ENCODE results near the gene CNOT8.

The CNOT8 gene

GRCh38 chr5:154836225-154836624 lies 22.2 kb upstream of the CNOT8 start:
- no peak for DNase-seq

GRCh38 chr5:154837009-154837901 lies 21.2 kb upstream of the CNOT8 start:
- no peak for DNase-seq

DNA sequence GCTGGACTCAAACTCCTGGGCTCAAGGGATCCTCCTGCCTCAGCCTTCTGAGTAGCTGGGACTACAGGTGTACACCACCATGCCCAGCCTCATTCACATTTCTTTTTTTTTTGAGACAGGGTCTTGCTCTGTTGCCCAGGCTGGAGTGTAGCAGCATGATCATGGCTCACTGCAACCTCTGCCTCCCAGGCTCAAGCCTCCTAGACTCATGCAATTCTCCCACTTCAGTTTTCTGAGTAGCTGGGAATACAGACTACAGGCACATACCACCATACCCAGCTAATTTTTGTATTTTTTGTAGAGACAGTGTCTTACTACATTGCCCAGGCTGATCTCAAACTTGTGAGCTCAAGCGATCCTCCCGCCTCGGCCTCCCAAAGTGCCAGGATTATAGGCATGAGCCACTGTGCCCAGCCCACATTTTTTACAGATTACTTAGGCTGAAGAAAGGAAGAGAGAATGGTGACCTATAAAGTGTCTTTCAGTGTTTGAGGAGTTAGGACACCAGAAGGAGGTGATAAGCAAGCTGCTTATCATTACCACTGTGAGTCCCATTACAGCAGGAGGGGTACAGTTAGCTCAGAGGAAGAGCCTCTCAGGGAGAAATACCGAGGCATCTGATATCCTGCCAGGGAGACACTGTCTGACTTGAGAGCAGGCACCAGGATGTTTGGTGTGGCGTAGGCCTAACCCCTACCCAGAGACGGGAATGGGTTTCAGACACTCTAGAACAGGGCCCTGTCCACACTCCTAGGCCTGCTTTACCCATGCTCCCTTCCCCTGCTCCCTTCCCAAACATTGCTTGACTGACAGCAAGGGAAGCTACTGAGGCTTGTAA lies 17.8 kb upstream of the CNOT8 start:
- no peak for DNase-seq

DNA sequence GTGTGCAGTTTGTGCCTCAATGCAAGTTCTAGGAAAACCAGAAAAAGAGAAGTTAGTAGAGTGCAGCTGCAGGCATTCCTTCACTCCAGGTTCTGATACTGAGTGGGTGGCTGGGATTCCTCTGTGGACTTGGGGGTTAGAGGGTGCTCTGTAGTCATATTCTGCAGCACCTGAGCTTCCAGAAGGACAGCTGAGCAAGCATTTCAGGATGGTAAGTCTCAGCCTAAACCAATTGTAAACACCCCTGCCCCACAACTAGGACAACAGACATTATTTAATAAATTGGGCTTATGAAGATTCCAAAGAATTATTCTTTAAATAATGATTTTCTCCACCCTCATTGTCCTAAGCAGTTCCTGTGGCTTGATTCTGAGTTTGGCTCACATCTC lies 17.2 kb upstream of the CNOT8 start:
- no peak for DNase-seq

GRCh38 chr5:154842689-154843530 lies 15.5 kb upstream of the CNOT8 start:
- no peak for DNase-seq

DNA sequence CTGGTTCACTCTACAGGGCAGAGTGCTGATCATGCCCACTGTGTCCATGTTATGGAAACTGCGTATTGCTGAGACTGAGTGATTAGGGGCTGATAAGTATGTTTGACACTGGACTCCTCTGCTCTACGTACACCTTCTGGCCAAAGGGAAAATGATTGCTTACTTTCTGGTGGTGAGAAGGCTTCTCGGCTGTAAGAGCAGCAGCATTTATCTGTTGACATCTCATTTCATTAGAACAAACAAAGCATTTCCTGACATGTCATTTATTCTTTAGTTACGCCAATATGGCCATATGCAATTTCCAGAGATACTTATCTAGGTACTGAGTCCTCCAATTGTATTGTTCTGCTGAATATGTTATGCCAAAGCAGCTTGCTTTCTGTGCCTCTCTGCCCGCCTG lies 13.6 kb upstream of the CNOT8 start:
- no peak for DNase-seq

- DNase-seq, result no peak
Observed at GRCh38 chr5:154849264-154849785, 9.1 kb upstream of the CNOT8 start.

- peak in 4 of 14 donors; percentile 4 to 35 (median 10) for DNase-seq
Observed at GRCh38 chr5:154849791-154850201, 8.6 kb upstream of the CNOT8 start.

DNA sequence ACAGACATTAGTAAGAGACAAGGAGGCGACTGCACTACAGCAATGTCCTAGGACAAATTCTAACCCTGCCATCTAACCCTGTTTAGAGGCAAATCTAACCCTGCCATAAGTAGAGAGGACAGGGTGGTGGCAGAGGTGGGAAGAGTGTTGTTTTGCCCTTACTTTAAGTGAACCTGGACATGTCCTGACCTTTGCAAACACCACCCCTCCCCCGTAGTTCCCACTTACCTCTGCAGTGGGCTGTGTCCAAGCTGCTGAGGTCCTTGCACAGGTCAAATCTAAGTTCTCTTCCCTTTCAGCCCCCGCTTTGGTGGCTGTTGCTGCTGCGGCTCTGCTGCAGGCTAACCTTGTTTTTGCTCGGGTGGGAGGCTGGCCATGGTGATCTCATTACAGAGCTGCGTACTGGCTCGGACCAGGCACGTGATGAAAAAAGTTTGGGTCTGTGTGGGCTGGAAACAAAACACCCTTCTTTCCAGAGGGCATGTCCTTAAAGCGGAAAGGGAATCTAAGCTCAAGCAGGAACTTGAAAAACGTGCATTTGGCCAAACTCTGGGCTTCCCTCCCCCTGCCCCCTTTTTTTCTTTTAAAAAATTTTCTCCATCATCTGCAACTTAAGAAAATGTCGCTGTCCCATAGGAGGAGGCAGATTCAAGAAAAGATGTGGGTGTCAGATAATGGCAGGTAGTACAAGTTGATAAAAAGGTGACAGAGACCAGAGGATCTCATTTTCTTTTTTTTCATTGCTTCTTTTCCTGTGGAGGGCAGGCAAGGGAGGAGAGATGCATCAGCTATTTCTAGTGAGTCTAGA lies 8.0 kb upstream of the CNOT8 start, which contains the start of gene FAXDC2:
Gene FAXDC2 (minus strand): TSS at position 349 of the 808 bp plus-strand sequence. CDS start 12,425 bp downstream, outside the sequence.
- peak in 12 of 14 donors; percentile 15 to 82 (median 74) for DNase-seq

- DNase-seq, result no peak
Observed at GRCh38 chr5:154851351-154851750, 7.1 kb upstream of the CNOT8 start.

DNA sequence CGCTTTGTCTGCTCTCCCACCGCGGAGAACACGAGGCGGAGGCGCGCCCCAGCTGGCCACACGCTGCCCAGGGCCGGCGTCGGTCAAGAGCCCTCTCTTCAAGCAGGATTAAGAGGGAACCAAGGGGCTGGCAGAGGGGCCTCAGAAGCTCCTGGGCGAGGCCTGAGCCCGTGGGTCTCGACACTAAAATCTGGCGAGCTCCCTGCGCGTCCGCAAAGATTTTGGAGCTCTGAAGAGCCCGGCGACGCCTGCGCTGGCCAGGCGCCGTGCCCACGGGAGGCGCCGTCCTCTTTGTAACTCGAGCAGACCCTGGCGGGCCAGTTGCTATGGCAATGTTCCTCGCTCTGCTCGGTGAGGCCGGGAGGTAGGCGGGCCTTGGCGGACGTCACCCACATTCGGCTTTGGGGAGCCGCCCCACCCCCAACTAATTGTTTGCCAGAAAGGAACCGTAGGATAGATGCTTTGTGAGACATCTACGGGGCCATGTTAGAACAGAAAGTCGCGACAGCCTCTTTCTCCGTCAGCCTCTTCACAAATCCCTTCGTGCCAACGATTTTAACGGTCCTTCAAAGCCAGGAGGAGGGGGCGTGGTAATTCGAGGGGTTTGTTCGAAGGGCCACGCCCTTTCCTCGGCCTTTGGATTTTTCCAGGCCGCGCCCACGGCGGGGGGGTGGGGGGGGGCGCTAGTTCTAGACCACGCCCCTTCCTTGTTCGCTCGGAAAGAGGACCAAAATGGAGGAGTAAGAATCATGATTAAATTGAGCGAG lies 714 bp upstream of the CNOT8 start:
- DNase-seq, result peak; percentile 84 to 99 (median 96)

DNA sequence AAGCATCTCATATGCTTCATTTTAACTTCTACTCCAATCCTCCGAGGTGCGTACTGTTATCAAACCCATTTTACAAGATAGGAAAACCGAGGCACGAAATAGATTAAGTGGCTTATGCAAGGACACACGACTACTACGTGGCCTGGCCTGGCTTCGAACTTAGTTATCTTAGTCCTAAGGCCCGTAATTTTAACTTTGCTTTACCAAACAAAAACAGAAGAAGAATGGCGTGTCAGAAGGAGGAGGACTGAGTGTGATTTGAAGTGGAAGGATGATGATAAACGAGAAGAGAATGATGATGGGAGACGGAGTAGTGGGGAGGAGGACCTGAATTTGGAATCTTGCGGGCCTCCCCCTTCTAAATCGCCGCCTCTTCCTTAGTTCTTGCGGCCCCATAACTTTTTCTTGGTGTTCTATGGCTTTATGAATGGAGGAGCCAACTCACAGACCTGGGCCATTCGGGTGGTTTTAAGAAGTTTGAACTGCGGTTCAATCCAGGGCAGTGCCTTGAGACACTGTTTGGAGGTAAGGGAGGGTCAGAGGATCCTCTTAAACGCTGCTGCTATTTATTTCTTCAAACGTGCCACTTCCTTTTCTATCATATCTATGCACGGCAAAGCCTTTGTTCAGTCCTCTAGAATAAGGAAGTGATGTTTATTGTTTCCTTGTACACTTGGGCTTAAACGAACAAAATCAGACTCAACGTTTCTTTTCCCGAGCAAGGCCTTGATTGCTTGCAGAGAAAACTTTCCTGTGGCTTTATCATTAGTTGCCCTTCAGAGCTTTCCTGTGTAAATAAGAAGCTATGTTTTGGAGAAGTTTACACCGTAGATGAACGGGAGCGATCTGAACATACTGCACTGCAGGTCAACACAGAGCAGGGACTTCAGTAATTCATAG lies 795 bp downstream of the CNOT8 start:
- peak in 4 of 14 donors; percentile 15 to 33 (median 26) for DNase-seq

DNA sequence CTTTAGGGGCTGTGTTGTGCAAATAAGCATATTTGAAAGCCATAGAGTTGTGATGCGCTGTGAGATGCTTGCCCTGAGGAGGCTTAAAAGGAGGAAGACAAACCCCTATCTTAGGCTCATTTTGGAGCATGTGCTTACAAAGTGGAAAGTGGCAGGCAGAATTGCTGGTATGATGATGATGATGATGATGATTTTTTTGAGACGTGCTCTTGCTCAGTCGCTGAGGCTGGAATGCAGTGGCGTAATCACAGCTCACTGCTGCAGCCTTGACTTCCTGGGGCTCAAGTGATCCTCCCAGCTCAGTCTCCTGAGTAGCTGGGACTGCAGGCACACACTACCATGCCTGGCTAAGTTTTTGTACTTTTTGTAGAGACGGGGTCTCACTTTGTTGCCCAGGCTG lies 1.7 kb downstream of the CNOT8 start:
- no peak for DNase-seq

GRCh38 chr5:154860765-154861164 lies 2.3 kb downstream of the CNOT8 start:
- DNase-seq, result no peak

DNA sequence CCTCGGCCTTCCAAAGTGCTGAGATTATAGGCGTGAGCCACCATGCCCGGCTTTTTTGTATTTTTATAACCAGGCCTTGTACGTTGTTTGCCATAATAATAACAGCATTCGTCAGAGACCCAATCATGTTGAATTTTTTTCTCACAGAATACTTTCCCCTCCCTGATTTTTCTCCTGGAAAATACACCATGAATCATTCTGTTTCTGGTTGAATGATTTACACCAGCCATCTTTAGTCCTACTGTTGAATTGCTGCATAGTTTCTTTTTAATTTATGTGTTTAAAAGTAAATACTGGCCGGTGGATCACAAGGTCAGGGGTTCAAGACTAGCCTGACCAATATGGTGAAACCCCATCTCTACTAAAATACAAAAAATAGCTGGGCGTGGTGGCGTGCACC lies 3.5 kb downstream of the CNOT8 start:
- DNase-seq, result no peak

- DNase-seq, result no peak
Observed at GRCh38 chr5:154862766-154863165, 4.3 kb downstream of the CNOT8 start.

- DNase-seq, result no peak
Observed at GRCh38 chr5:154863291-154864080, 5.1 kb downstream of the CNOT8 start.

DNA sequence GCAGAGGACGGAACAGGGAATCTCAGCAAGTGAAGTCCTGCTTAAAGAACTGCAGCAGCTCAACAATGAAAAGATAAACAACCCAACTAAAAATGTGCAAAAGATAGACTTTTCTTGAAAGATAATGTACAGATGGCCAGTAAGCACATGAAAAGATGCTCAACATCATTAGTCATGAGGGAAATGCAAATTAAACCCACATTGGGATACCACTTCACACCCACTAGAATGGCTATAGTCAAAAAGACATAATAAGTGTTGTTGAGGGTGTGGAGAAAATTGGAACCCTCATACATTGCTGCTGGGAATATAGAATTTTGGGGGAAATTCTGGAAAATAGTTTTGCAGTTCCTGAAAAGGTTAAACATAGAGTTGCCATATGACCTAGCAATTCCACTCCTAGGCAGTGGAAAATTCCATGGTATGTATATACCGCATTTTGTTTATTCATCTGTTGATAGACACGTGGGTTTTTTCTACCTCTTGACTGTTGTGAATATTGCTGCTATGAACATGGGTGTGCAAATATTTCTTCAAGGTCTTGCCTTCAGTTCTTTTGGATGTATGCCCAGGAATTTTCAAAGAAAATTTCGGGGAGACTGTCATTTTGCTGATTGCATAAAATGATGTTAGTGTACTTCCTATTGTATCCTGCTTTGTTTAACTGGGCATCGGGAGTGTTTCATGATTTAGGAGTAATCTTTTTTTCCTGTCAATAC lies 7.2 kb downstream of the CNOT8 start:
- no peak for DNase-seq

Data from C1 segment of cervical spinal cord (tissue), 14 donors.